ENCODE results near the gene MUC4.

The MUC4 gene

GRCh38 chr3:195838714-195839113, 27.0 kb upstream of the MUC4 start:
- Histone ChIP-seq H3K36me3 (no peaks in the 10 kb centered on the region), H3K27me3 (no peaks in the 10 kb centered on the region), H3K27ac (no peak overlapping the region), H3K4me3 (ENCODE audit: low read depth in 1 of 2, low read length in 1 of 2) (no peak overlapping the region), H3K9me3 (no peaks in the 10 kb centered on the region), H3K4me1 (ENCODE audit: control insufficient read depth in 1 of 2, insufficient read depth in 1 of 2, low read depth in 1 of 2, low read length in 1 of 2) (no peaks in the 10 kb centered on the region)
- no peak for TF ChIP-seq CTCF (IDR thresholded peaks at IDR 0.05)

- no peak overlapping the region for H3K4me3 ChIP-seq (ENCODE audit: low read depth in 1 of 2, low read length in 1 of 2)
- H3K27ac ChIP-seq: no peak overlapping the region
- H3K4me1 ChIP-seq (ENCODE audit: control insufficient read depth in 1 of 2, insufficient read depth in 1 of 2, low read depth in 1 of 2, low read length in 1 of 2): no peaks in the 10 kb centered on the region
- H3K36me3 ChIP-seq: no peaks in the 10 kb centered on the region
- no peaks in the 10 kb centered on the region for H3K9me3 ChIP-seq
- TF ChIP-seq CTCF (IDR thresholded peaks at IDR 0.05): no peak
- no peaks in the 10 kb centered on the region for H3K27me3 ChIP-seq
These were observed 24.9 kb upstream of the MUC4 start for GRCh38 chr3:195836476-195837135.

GRCh38 chr3:195835791-195836190, 24.1 kb upstream of the MUC4 start:
- Histone ChIP-seq H3K9me3 (no peaks in the 10 kb centered on the region), H3K36me3 (no peaks in the 10 kb centered on the region), H3K4me1 (ENCODE audit: control insufficient read depth in 1 of 2, insufficient read depth in 1 of 2, low read depth in 1 of 2, low read length in 1 of 2) (no peaks in the 10 kb centered on the region), H3K27ac (no peak overlapping the region), H3K4me3 (ENCODE audit: low read depth in 1 of 2, low read length in 1 of 2) (no peak overlapping the region), H3K27me3 (no peaks in the 10 kb centered on the region)
- TF ChIP-seq CTCF (IDR thresholded peaks at IDR 0.05): no peak

- Histone ChIP-seq H3K27ac (no peak overlapping the region), H3K9me3 (no peaks in the 10 kb centered on the region), H3K4me3 (ENCODE audit: low read depth in 1 of 2, low read length in 1 of 2) (no peak overlapping the region), H3K27me3 (no peaks in the 10 kb centered on the region), H3K4me1 (ENCODE audit: control insufficient read depth in 1 of 2, insufficient read depth in 1 of 2, low read depth in 1 of 2, low read length in 1 of 2) (no peaks in the 10 kb centered on the region), H3K36me3 (no peaks in the 10 kb centered on the region)
- no peak for TF ChIP-seq CTCF (IDR thresholded peaks at IDR 0.05)
These were observed 23.2 kb upstream of the MUC4 start for GRCh38 chr3:195834675-195835583.

GRCh38 chr3:195829897-195830254, 18.1 kb upstream of the MUC4 start:
- H3K9me3 ChIP-seq: no peaks in the 10 kb centered on the region
- no peak overlapping the region for H3K27ac ChIP-seq
- no peak overlapping the region for H3K4me3 ChIP-seq (ENCODE audit: low read depth in 1 of 2, low read length in 1 of 2)
- no peaks in the 10 kb centered on the region for H3K4me1 ChIP-seq (ENCODE audit: control insufficient read depth in 1 of 2, insufficient read depth in 1 of 2, low read depth in 1 of 2, low read length in 1 of 2)
- TF ChIP-seq CTCF (IDR thresholded peaks at IDR 0.05): no peak
- H3K36me3 ChIP-seq: no peaks in the 10 kb centered on the region
- no peaks in the 10 kb centered on the region for H3K27me3 ChIP-seq
